ENCODE data around the gene ZNF423. TPM values are rescaled to one million over a fixed set of nuclear protein-coding genes. Genes with fewer than 3 reads are reported as not detected.

The ZNF423 gene
- total RNA-seq, 1 experiment from 2014 or later = 0.49 TPM

- POLR2A ChIA-PET = no interaction called here
- H3K4me1 ChIP-seq (ENCODE audit: control insufficient read depth, insufficient read depth, low read length) = no peaks in the 10 kb centered on the region
- BruUV-seq (replicated peaks) = no TSS peak
- in situ Hi-C loops (cut with HindIII; ENCODE audit: low pct_unique_long_range_greater_than_20kb, low sequenced_read_pairs) = no loop called here
- no peaks in the 10 kb centered on the region for H3K36me3 ChIP-seq (ENCODE audit: control insufficient read depth, insufficient read depth, low read length)
- CTCF ChIA-PET = no interaction called here
- TF ChIP-seq REST (IDR thresholded peaks at IDR 0.05; ENCODE audit: insufficient read depth in 1 of 2, low read depth in 2 of 2, low read length in 1 of 2) = no peak
- no peak for TF ChIP-seq CTCF (IDR thresholded peaks at IDR 0.05)
- no peak for TF ChIP-seq SIN3A (IDR thresholded peaks at IDR 0.05; ENCODE audit: borderline replicate concordance, insufficient read depth, low read depth, low read length)
- TF ChIP-seq TCF7L2 (IDR thresholded peaks at IDR 0.05; ENCODE audit: low read depth, low read length) = no peak
- no peak for TF ChIP-seq POLR2AphosphoS5 (IDR thresholded peaks at IDR 0.05; ENCODE audit: low read depth, low read length)
- H3K4me3 ChIP-seq (ENCODE audit: low read depth in 2 of 2, low read length in 2 of 2) = no peak overlapping the region
- H3K27ac ChIP-seq (ENCODE audit: low read length) = no peak overlapping the region
- no peaks in the 10 kb centered on the region for H3K9me3 ChIP-seq (ENCODE audit: control insufficient read depth, insufficient read depth, low read depth, low read length)
- intact Hi-C loops (cut with micrococcal nuclease; ENCODE audit: unreplicated experiment) = no loop called here
- no peak for DNase-seq (ENCODE audit: low read depth, low spot score)
- no peaks in the 10 kb centered on the region; the same call in 1 of the 2 replicates for H3K27me3 ChIP-seq (ENCODE audit: control insufficient read depth, insufficient read depth, low read length)
- ATAC-seq = no peak
Observed at GRCh38 chr16:49730772-49731171, 125.1 kb downstream of the ZNF423 start.

GRCh38 chr16:49727611-49728010, 128.3 kb downstream of the ZNF423 start:
- Histone ChIP-seq H3K36me3 (ENCODE audit: control insufficient read depth, insufficient read depth, low read length) (no peaks in the 10 kb centered on the region), H3K4me3 (ENCODE audit: low read depth in 2 of 2, low read length in 2 of 2) (no peak overlapping the region), H3K27ac (ENCODE audit: low read length) (no peak overlapping the region), H3K27me3 (ENCODE audit: control insufficient read depth, insufficient read depth, low read length) (no peaks in the 10 kb centered on the region; the same call in 1 of the 2 replicates), H3K4me1 (ENCODE audit: control insufficient read depth, insufficient read depth, low read length) (no peaks in the 10 kb centered on the region), H3K9me3 (ENCODE audit: control insufficient read depth, insufficient read depth, low read depth, low read length) (no peaks in the 10 kb centered on the region)
- TF ChIP-seq CTCF (IDR thresholded peaks at IDR 0.05) (no peak), TCF7L2 (IDR thresholded peaks at IDR 0.05; ENCODE audit: low read depth, low read length) (no peak), POLR2AphosphoS5 (IDR thresholded peaks at IDR 0.05; ENCODE audit: low read depth, low read length) (no peak), REST (IDR thresholded peaks at IDR 0.05; ENCODE audit: insufficient read depth in 1 of 2, low read depth in 2 of 2, low read length in 1 of 2) (no peak), SIN3A (IDR thresholded peaks at IDR 0.05; ENCODE audit: borderline replicate concordance, insufficient read depth, low read depth, low read length) (no peak)
- intact Hi-C loops (cut with micrococcal nuclease; ENCODE audit: unreplicated experiment) (no loop called here), in situ Hi-C loops (cut with HindIII; ENCODE audit: low pct_unique_long_range_greater_than_20kb, low sequenced_read_pairs) (no loop called here)
- DNase-seq (ENCODE audit: low read depth, low spot score) = no peak
- ChIA-PET POLR2A (no interaction called here), CTCF (no interaction called here)
- ATAC-seq = no peak
- BruUV-seq (replicated peaks) = no TSS peak
